NB4 (cell line): ENCODE measurements around the gene LGR4.
"Not testable (repeated sequence)": the region's sequence is repeated elsewhere in the genome, so short reads cannot be mapped to it uniquely, and the experiment has no call there.

Source experiments
- DNase-seq: peaks from one replicate; pipeline ENCODE4 v3.0.0; 2010; ENCODE audit warnings: low read depth
- H3K4me3 ChIP-seq: one replicate; pipeline ENCODE4 v1.5.1; 2011; ENCODE audit warnings: mild to moderate bottlenecking, low read depth, low read length, moderate library complexity
- CTCF ChIP-seq: IDR thresholded peaks from one replicate; pipeline ENCODE4 v1.5.1; 2012; ENCODE audit warnings: low read depth, low read length
- MAX ChIP-seq: IDR thresholded peaks from 2 replicates; pipeline ENCODE4 v1.6.1; 2011; ENCODE audit warnings: low read depth, low read length
- MYC ChIP-seq: IDR thresholded peaks from 2 replicates; pipeline ENCODE4 v1.6.1; 2011; ENCODE audit warnings: low read depth, low read length
- POLR2A ChIP-seq: IDR thresholded peaks from 2 replicates; pipeline ENCODE4 v1.6.1; 2011; ENCODE audit warnings: mild to moderate bottlenecking; ENCODE audit not compliant: insufficient read length; ENCODE audit errors: extremely low read depth

Gene LGR4

GRCh38 chr11:27456795-27457329 lies 15.7 kb downstream of the LGR4 start:
- H3K4me3 ChIP-seq: no peak overlapping the region
- no peak for DNase-seq
- TF ChIP-seq MYC (no peak), MAX (no peak), CTCF (no peak), POLR2A (no peak)

GRCh38 chr11:27456140-27456794 lies 16.3 kb downstream of the LGR4 start:
- no peak overlapping the region for H3K4me3 ChIP-seq

GRCh38 chr11:27455667-27456066 lies 16.9 kb downstream of the LGR4 start:
- H3K4me3 ChIP-seq: no peak overlapping the region
- no peak for DNase-seq
- TF ChIP-seq MYC: no peak
- TF ChIP-seq MAX: no peak
- no peak for TF ChIP-seq POLR2A

More at GRCh38 chr11:27456140-27456794, 16.3 kb downstream of the LGR4 start:
- no peak for DNase-seq
- TF ChIP-seq POLR2A: no peak
- TF ChIP-seq MYC: no peak

- TF ChIP-seq MAX: no peak
- no peak for TF ChIP-seq CTCF
- no peak for TF ChIP-seq POLR2A
- no peak for TF ChIP-seq MYC
- H3K4me3 ChIP-seq: no peak overlapping the region
- no peak for DNase-seq
Measured at GRCh38 chr11:27453701-27454100, 18.9 kb downstream of the LGR4 start.

GRCh38 chr11:27452147-27452546 lies 20.4 kb downstream of the LGR4 start:
- no peak for TF ChIP-seq MAX
- no peak for TF ChIP-seq MYC
- TF ChIP-seq CTCF: no peak
- TF ChIP-seq POLR2A: no peak
- no peak overlapping the region for H3K4me3 ChIP-seq
- DNase-seq: no peak

- TF ChIP-seq POLR2A (no peak), MYC (no peak), MAX (no peak), CTCF (no peak)
- H3K4me3 ChIP-seq: no peak overlapping the region
- no peak for DNase-seq
Measured at GRCh38 chr11:27451244-27451965, 21.2 kb downstream of the LGR4 start.

- not testable (repeated sequence) for H3K4me3 ChIP-seq, DNase-seq
Measured at GRCh38 chr11:27448184-27448540, 24.4 kb downstream of the LGR4 start.
